HEK293 (cell line): Measurements from ENCODE around the gene ITGA11.

Experiments
- ZNF169 ChIP-seq: fragments of 450-650 bp; formaldehyde crosslinking; IDR thresholded peaks from 2 replicates; pipeline ENCODE4 v1.5.1; 2016; ENCODE audit warnings: missing biosample characterization, missing genetic modification characterization
- ZNF621 ChIP-seq: fragments of 450-650 bp; formaldehyde crosslinking; IDR thresholded peaks from 2 replicates; pipeline ENCODE4 v1.5.1; 2017; ENCODE audit warnings: missing biosample characterization, missing genetic modification characterization
- TF ChIP-seq, protein P1 (sequence below): fragments of 450-650 bp; formaldehyde crosslinking; IDR thresholded peaks from 2 replicates; pipeline ENCODE4 v1.5.1; 2016; ENCODE audit warnings: missing biosample characterization, missing genetic modification characterization

DNA sequence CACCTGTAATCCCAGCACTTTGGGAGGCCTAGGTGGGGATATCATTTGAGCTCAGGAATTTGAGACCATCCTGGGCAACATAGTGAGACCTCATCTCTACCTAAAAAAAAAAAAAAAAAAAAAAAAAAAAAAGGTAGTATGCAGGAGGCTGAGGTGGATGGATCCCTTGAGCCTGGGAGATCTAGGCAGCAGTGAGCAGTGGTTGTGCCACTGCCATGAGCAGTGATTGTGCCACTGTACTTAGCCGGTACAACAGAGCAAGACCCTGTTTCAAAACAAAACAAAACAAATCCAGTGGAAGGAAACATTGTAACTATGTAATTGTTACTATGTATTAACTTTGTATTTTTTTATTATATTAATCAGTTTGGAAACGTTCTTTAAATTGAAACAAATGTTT is 148.6 kb downstream of the ITGA11 start:
- TF ChIP-seq, protein P1, sequence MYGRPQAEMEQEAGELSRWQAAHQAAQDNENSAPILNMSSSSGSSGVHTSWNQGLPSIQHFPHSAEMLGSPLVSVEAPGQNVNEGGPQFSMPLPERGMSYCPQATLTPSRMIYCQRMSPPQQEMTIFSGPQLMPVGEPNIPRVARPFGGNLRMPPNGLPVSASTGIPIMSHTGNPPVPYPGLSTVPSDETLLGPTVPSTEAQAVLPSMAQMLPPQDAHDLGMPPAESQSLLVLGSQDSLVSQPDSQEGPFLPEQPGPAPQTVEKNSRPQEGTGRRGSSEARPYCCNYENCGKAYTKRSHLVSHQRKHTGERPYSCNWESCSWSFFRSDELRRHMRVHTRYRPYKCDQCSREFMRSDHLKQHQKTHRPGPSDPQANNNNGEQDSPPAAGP (tag by site-specific recombination), result no peak
- TF ChIP-seq ZNF621 (no peak), ZNF169 (no peak)
